WTC11 (cell line): ENCODE results near the gene SH3BP2. TPM values are rescaled to one million over a fixed set of nuclear protein-coding genes. Genes with fewer than 3 reads are reported as not detected.

Experiments
- ATAC-seq: fragments of 200-7000 bp; cut with Tn5 transposase; 2 replicates; pipeline ENCODE4 v1.10.0; 2021; ENCODE audit warnings: mild to moderate bottlenecking, moderate library complexity
- CTCF ChIA-PET: fragments of 300-600 bp; sonication (Branson Sonifier 250); formaldehyde crosslinking; loops from one replicate; lab custom pipeline; 2021; ENCODE audit warnings: antibody characterized with exemption; lab: Charles Lee
- POLR2A ChIA-PET: fragments of 350-600 bp; sonication (Branson Sonifier 250); formaldehyde crosslinking; loops from one replicate; lab custom pipeline; 2021; ENCODE audit warnings: antibody characterized with exemption; lab: Charles Lee
- DNase-seq: peaks from one replicate; pipeline ENCODE4 v3.0.0; 2021; ENCODE audit warnings: low spot score
- H3K27ac Mint-ChIP-seq: 2 replicates; pipeline ENCODE4 v1.8.0; 2021; ENCODE audit warnings: mixed read lengths
- H3K27me3 Mint-ChIP-seq: 2 replicates; pipeline ENCODE4 v1.8.0; 2021; ENCODE audit warnings: low read depth, mild to moderate bottlenecking, moderate library complexity, mixed read lengths
- H3K36me3 Mint-ChIP-seq: 2 replicates; pipeline ENCODE4 v1.8.0; 2021; ENCODE audit warnings: mixed read lengths
- H3K4me1 Mint-ChIP-seq: 2 replicates; pipeline ENCODE4 v1.8.0; 2022; ENCODE audit warnings: mixed read lengths
- H3K4me3 Mint-ChIP-seq: 2 replicates; pipeline ENCODE4 v1.8.0; 2021; ENCODE audit warnings: mild to moderate bottlenecking, moderate library complexity, mixed read lengths
- H3K9me3 Mint-ChIP-seq: 2 replicates; pipeline ENCODE4 v1.8.0; 2021; ENCODE audit warnings: mixed read lengths
- ARID4B ChIP-seq: sonication (generic); formaldehyde crosslinking; IDR thresholded peaks from 2 replicates; pipeline ENCODE4 v1.8.0; 2023; ENCODE audit warnings: missing genetic modification reagents, mild to moderate bottlenecking, borderline replicate concordance
- ATF1 ChIP-seq: sonication (generic); formaldehyde crosslinking; IDR thresholded peaks from 2 replicates; pipeline ENCODE4 v1.8.1; 2023; ENCODE audit warnings: mild to moderate bottlenecking, moderate library complexity, missing genetic modification reagents
- NR3C1 ChIP-seq: sonication (generic); formaldehyde crosslinking; conservative IDR thresholded peaks from 2 replicates; pipeline ENCODE4 v1.8.1; 2023; ENCODE audit warnings: low read depth, mild to moderate bottlenecking, missing genetic modification reagents
- OVOL2 ChIP-seq: fragments of 250-450 bp; sonication (Bioruptor Pico); IDR thresholded peaks from 2 replicates; pipeline ENCODE4 v1.9.0; 2021; ENCODE audit warnings: mild to moderate bottlenecking, borderline replicate concordance
- RORB ChIP-seq: fragments of 250-450 bp; sonication (Bioruptor Pico); IDR thresholded peaks from 2 replicates; pipeline ENCODE4 v1.9.0; 2021; ENCODE audit warnings: mild to moderate bottlenecking
- ZMAT4 ChIP-seq: fragments of 250-450 bp; sonication (Bioruptor Pico); IDR thresholded peaks from 2 replicates; pipeline ENCODE4 v1.9.0; 2021; ENCODE audit warnings: mild to moderate bottlenecking
- ZNF121 ChIP-seq: sonication (generic); formaldehyde crosslinking; IDR thresholded peaks from 2 replicates; pipeline ENCODE4 v1.8.0; 2023; ENCODE audit warnings: missing genetic modification reagents
- total RNA-seq: library from RNA; stranded (reverse); gene quantifications from 3 replicates; pipeline ENCODE4 v1.2.3, GENCODE V29; 2021
- TF ChIP-seq, protein P1 (sequence below): sonication (generic); formaldehyde crosslinking; IDR thresholded peaks from 2 replicates; pipeline ENCODE4 v1.8.1; 2022; ENCODE audit warnings: mild to moderate bottlenecking, missing genetic modification reagents, moderate library complexity, borderline replicate concordance
- TF ChIP-seq, protein P2 (sequence below): sonication (generic); formaldehyde crosslinking; IDR thresholded peaks from 2 replicates; pipeline ENCODE4 v1.8.0; 2022; ENCODE audit warnings: mild to moderate bottlenecking, missing genetic modification reagents
- TF ChIP-seq, protein P3 (sequence below): fragments of 250-450 bp; sonication (Bioruptor Pico); IDR thresholded peaks from 2 replicates; pipeline ENCODE4 v1.9.0; 2021; ENCODE audit warnings: moderate library complexity, mild to moderate bottlenecking, inconsistent platforms, borderline replicate concordance

The SH3BP2 gene
- total RNA-seq, 1 experiment from 2014 or later, result 49.1 TPM

DNA sequence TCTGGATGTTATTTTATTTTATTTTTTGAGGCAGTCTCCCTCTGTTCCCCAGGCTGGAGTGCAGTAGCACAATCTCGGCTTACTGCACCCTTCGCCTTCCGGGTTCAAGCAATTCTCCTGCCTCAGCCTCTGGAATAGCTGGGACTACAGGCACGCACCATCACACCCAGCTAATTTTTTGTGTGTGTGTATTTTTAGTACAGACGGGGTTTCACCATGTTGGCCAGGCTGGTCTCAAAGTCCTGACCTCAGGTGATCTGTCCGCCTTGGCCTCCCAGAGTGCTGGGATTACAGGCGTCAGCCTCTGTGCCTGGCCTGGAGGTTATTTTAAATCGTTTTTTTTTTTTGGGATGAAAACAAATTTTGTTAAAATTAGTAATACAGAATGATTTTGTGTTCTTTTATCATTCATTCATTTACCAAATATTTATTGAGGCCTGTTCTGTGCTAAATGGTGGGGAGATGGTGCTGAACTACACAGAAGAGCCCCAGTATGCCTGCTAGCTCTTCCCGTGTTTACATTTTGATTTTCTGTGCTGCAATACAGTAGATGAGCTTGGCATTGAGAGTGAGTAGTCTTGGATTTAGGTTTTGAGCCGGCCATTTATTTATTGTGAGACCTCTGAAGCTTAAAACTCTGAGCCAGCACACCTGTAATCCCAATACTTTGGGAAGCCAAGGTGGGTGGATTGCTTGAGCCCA, 73.4 kb downstream of the SH3BP2 start (continued):
- no peak for TF ChIP-seq ARID4B (CRISPR knock-in tag)
- no peak for TF ChIP-seq RORB (CRISPR knock-in tag)
- TF ChIP-seq, protein P1, sequence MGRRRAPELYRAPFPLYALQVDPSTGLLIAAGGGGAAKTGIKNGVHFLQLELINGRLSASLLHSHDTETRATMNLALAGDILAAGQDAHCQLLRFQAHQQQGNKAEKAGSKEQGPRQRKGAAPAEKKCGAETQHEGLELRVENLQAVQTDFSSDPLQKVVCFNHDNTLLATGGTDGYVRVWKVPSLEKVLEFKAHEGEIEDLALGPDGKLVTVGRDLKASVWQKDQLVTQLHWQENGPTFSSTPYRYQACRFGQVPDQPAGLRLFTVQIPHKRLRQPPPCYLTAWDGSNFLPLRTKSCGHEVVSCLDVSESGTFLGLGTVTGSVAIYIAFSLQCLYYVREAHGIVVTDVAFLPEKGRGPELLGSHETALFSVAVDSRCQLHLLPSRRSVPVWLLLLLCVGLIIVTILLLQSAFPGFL (CRISPR knock-in tag), result no peak
- no peak for TF ChIP-seq ZMAT4 (CRISPR knock-in tag)
- TF ChIP-seq ATF1 (CRISPR knock-in tag), result no peak
- TF ChIP-seq, all 79 proteins: peak for 0

GRCh38 chr4:2866891-2867290, 74.0 kb downstream of the SH3BP2 start:
- Mint-ChIP-seq H3K4me3 (no peak overlapping the region), H3K27ac (peak overlapping the region; percentile 81), H3K27me3 (no peaks in the 10 kb centered on the region), H3K4me1 (peaks cover 76% of the 10 kb centered on the region), H3K9me3 (no peaks in the 10 kb centered on the region), H3K36me3 (peaks cover 3% of the 10 kb centered on the region; the same call in 1 of the 2 replicates)
- DNase-seq (no peak), ATAC-seq (no peak)
- ChIA-PET CTCF (interaction anchor here (0.9 kb wide), 1 partner anchor 30 kb away, joined by 3 read pairs; no protein-coding TSS in a partner anchor), POLR2A (no interaction called here)
- no peak for TF ChIP-seq ZNF121 (CRISPR knock-in tag)
- TF ChIP-seq, protein P2, sequence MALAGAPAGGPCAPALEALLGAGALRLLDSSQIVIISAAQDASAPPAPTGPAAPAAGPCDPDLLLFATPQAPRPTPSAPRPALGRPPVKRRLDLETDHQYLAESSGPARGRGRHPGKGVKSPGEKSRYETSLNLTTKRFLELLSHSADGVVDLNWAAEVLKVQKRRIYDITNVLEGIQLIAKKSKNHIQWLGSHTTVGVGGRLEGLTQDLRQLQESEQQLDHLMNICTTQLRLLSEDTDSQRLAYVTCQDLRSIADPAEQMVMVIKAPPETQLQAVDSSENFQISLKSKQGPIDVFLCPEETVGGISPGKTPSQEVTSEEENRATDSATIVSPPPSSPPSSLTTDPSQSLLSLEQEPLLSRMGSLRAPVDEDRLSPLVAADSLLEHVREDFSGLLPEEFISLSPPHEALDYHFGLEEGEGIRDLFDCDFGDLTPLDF (CRISPR knock-in tag), result no peak
- TF ChIP-seq NR3C1, result no peak
- TF ChIP-seq, protein P3, sequence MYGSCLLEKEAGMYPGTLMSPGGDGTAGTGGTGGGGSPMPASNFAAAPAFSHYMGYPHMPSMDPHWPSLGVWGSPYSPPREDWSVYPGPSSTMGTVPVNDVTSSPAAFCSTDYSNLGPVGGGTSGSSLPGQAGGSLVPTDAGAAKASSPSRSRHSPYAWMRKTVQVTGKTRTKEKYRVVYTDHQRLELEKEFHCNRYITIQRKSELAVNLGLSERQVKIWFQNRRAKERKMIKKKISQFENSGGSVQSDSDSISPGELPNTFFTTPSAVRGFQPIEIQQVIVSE (CRISPR knock-in tag), result no peak

GRCh38 chr4:2867758-2868491, 75.0 kb downstream of the SH3BP2 start:
- H3K36me3 Mint-ChIP-seq, result peaks cover 3% of the 10 kb centered on the region; the same call in 1 of the 2 replicates
- TF ChIP-seq OVOL2 (CRISPR knock-in tag), result no peak
- TF ChIP-seq, protein P1 (CRISPR knock-in tag), result no peak
- TF ChIP-seq, all 79 proteins: peak for 0
- Mint-ChIP-seq H3K27me3 (no peaks in the 10 kb centered on the region), H3K4me3 (peak overlapping the region; percentile 61), H3K9me3 (no peaks in the 10 kb centered on the region), H3K27ac (peak overlapping the region; percentile 81), H3K4me1 (peaks cover 67% of the 10 kb centered on the region)
- ATAC-seq (peak; percentile 78), DNase-seq (no peak)
- ChIA-PET POLR2A (interaction anchor here (1.6 kb wide), 1 partner anchor 11 kb away, joined by 6 read pairs; no protein-coding TSS in a partner anchor), CTCF (interaction anchor here (0.5 to 1.2 kb wide), 3 partner anchors 43 to 109 kb away, joined by 3 to 5 read pairs (median 3); no protein-coding TSS in a partner anchor)
